ENCODE measurements around the gene PRPF4. TPM values are rescaled to one million over a fixed set of nuclear protein-coding genes. Genes with fewer than 3 reads are reported as not detected.

PRPF4 gene
- total and polyA plus RNA-seq, 9 of the 15 experiments (the other 6 are each of a cell fraction or from before 2014, with no cell fraction given): 25.8 to 66.0 (median 39.8) TPM

GRCh38 chr9:113301548-113301947 lies 26.1 kb downstream of the PRPF4 start:
- peaks cover 16 to 21% of the 10 kb centered on the region in 2 experiments; a peak in 4 of 5 replicates for H3K4me1 ChIP-seq (replicated peaks in 1 of 2; ENCODE audit: control insufficient read depth in 2 of 2, insufficient read depth in 2 of 2, low read length in 2 of 2)
- 14% methylated on average over 8 of the region's 8 CpGs for WGBS (ENCODE audit: insufficient coverage, low coverage, missing lambda C conversion rate)
- peaks cover 18 to 29% of the 10 kb centered on the region in 2 experiments for H3K27me3 ChIP-seq (ENCODE audit: control insufficient read depth in 2 of 2, insufficient read depth in 2 of 2, low read length in 2 of 2)
- FAIRE-seq (no peak), DNase-seq (ENCODE audit: extremely low read depth in 1 of 4, low spot score in 3 of 4) (no peak), ATAC-seq (no peak)
- BruUV-seq (replicated peaks): no TSS peak
- in situ Hi-C loops (cut with MboI) (loop anchor here (5.0 to 10.0 kb wide), 2 partner anchors 106 to 353 kb away; no protein-coding TSS in a partner anchor), intact Hi-C loops (cut with micrococcal nuclease) (loop anchor here (10.0 kb wide), 1 partner anchor 353 kb away; no protein-coding TSS in a partner anchor)
- H3K27ac ChIP-seq (ENCODE audit: extremely low read depth, low read depth, low read length): no peak overlapping the region
- H3K79me2 ChIP-seq (ENCODE audit: control insufficient read depth, insufficient read depth, low read length): no peaks in the 10 kb centered on the region
- H3K4me2 ChIP-seq (ENCODE audit: insufficient read depth, low read length): no peak overlapping the region
- H4K20me1 ChIP-seq (replicated peaks; ENCODE audit: control insufficient read depth, insufficient read depth, low read length): no peaks in the 10 kb centered on the region
- H3K4me3 ChIP-seq: no peak overlapping the region
- no peak overlapping the region for H2AFZ ChIP-seq (ENCODE audit: low read depth, low read length)
- TF ChIP-seq ZNF518B (CRISPR knock-in tag; IDR thresholded peaks at IDR 0.05) (no peak), ATF1 (CRISPR knock-in tag; IDR thresholded peaks at IDR 0.05) (no peak), ATF1 (tag; IDR thresholded peaks at IDR 0.05) (peak; percentile 18; the same call in 1 of the 2 replicates), PCBP1 (IDR thresholded peaks at IDR 0.05; ENCODE audit: low read depth, low read length, poor library complexity, severe bottlenecking) (no peak), KDM2B (CRISPR knock-in tag; IDR thresholded peaks at IDR 0.05) (no peak), EWSR1 (IDR thresholded peaks at IDR 0.05; ENCODE audit: borderline replicate concordance, low read depth, partially characterized antibody) (no peak)
- H3K9me3 ChIP-seq (replicated peaks; ENCODE audit: control insufficient read depth, insufficient read depth, low read depth, low read length): no peaks in the 10 kb centered on the region
- ChIA-PET POLR2A (interaction anchor here (1.3 kb wide), 1 partner anchor 11 kb away, joined by 4 read pairs; no protein-coding TSS in a partner anchor), CTCF (ENCODE audit: low intra/inter-chr PET ratio) (interaction anchor here (0.6 kb wide), 1 partner anchor 356 kb away, joined by 3 read pairs; no protein-coding TSS in a partner anchor)
- H3K9me1 ChIP-seq (ENCODE audit: control insufficient read depth, insufficient read depth, low read length): no peaks in the 10 kb centered on the region
- H3K36me3 ChIP-seq (ENCODE audit: control insufficient read depth, insufficient read depth, low read length): no peaks in the 10 kb centered on the region
- no peak overlapping the region for H3K9ac ChIP-seq (ENCODE audit: insufficient read depth in 1 of 2, low read depth in 2 of 2, low read length in 2 of 2)

Data from K562 (cell line).